Mammary epithelial cell (primary cell): ENCODE results near the gene RPL36.

ENCODE experiments used
- EZH2 ChIP-seq: IDR thresholded peaks from 2 replicates; pipeline ENCODE4 v1.6.1; 2012; ENCODE audit warnings: low read length, inconsistent platforms, borderline replicate concordance
- TF ChIP-seq, protein P1 (sequence below), 2 donors: IDR thresholded peaks in 1 of 2; conservative IDR thresholded peaks in 1 of 2; 2 replicates each; pipeline ENCODE4 v1.5.1; 2011 to 2012; ENCODE audit warnings: inconsistent platforms in 2 of 2, low read length in 2 of 2, mild to moderate bottlenecking in 2 of 2, control low read depth in 1 of 2, low read depth in 1 of 2; ENCODE audit not compliant: insufficient read depth in 1 of 2; ENCODE audit errors: extremely low read depth in 1 of 2

DNA sequence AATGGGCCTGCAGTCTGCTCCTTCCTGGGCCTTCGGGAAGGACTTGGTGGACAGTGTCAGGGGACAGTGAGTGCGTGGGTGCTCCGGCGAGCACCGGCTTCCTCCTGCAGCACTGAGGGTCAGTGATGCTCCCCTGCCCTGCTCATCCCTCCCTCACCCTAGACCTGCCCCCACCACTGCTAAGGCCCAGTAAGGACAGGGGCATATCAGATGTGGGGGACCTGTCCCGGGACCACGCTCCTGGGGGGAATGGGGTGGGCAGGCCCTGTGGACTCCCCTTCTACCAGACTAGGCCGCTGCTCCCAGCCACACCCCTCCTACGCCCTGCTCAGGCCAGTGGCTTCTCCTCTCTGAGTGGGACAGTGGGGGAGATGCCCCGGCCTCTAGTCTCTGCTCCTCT lies 13.0 kb upstream of the RPL36 start:
- TF ChIP-seq EZH2 = no peak
- TF ChIP-seq, protein P1, sequence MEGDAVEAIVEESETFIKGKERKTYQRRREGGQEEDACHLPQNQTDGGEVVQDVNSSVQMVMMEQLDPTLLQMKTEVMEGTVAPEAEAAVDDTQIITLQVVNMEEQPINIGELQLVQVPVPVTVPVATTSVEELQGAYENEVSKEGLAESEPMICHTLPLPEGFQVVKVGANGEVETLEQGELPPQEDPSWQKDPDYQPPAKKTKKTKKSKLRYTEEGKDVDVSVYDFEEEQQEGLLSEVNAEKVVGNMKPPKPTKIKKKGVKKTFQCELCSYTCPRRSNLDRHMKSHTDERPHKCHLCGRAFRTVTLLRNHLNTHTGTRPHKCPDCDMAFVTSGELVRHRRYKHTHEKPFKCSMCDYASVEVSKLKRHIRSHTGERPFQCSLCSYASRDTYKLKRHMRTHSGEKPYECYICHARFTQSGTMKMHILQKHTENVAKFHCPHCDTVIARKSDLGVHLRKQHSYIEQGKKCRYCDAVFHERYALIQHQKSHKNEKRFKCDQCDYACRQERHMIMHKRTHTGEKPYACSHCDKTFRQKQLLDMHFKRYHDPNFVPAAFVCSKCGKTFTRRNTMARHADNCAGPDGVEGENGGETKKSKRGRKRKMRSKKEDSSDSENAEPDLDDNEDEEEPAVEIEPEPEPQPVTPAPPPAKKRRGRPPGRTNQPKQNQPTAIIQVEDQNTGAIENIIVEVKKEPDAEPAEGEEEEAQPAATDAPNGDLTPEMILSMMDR (conservative IDR thresholded peaks at IDR 0.05 in 1 of 2, IDR thresholded peaks at IDR 0.05 in 1 of 2; ENCODE audit: extremely low read depth in 1 of 2, insufficient read depth in 1 of 2, low read depth in 1 of 2, low read length in 2 of 2) = no peak
